OCI-LY7 (cell line): Measurements from ENCODE around the gene FOXI1.

ENCODE experiments used
- CTCF ChIP-seq: fragments of 200-600 bp; sonication (generic); conservative IDR thresholded peaks from 2 replicates; pipeline ENCODE4 v1.5.1; 2014; ENCODE audit warnings: mild to moderate bottlenecking, antibody characterized with exemption, low read length, moderate library complexity, mixed read lengths
- EZH2phosphoT487 ChIP-seq: fragments of 200-600 bp; sonication (generic); IDR thresholded peaks from 2 replicates; pipeline ENCODE4 v1.6.1; 2018; ENCODE audit warnings: low read depth, borderline replicate concordance, mild to moderate bottlenecking, mixed run types, antibody characterized with exemption, low read length, moderate library complexity, mixed read lengths

GRCh38 chr5:170132269-170132975 lies 26.7 kb downstream of the FOXI1 start:
- TF ChIP-seq CTCF (no peak), EZH2phosphoT487 (no peak)
